Vagina (tissue), 2 donors: ENCODE results near the gene PCDHA11.

Experiments
- POLR2A ChIP-seq, 2 donors: fragments of 450-650 bp; IDR thresholded peaks; one replicate each; pipeline ENCODE4 v1.6.1; 2017; ENCODE audit warnings: antibody characterized with exemption in 2 of 2, mild to moderate bottlenecking in 2 of 2, moderate library complexity in 2 of 2
- POLR2AphosphoS5 ChIP-seq, 2 donors: sonication (generic); formaldehyde crosslinking; IDR thresholded peaks; one replicate each; pipeline ENCODE4 v1.9.0; 2017; ENCODE audit warnings: antibody characterized with exemption in 2 of 2, mild to moderate bottlenecking in 2 of 2, low read depth in 1 of 2; ENCODE audit not compliant: insufficient read depth in 1 of 2

- TF ChIP-seq POLR2A (IDR thresholded peaks at IDR 0.05), result no peak
- no peak for TF ChIP-seq POLR2AphosphoS5 (IDR thresholded peaks at IDR 0.05; ENCODE audit: insufficient read depth in 1 of 2, low read depth in 1 of 2)
These were observed 6.1 kb upstream of the PCDHA11 start for GRCh38 chr5:140862441-140863295.
